ENCODE results near the gene PTK6. TPM values are rescaled to one million over a fixed set of nuclear protein-coding genes. Genes with fewer than 3 reads are reported as not detected.

PTK6 gene
- total RNA-seq, 3 donors from 2014 or later (not counting 1 experiment from before 2014, with no cell fraction given) = 0.16 to 0.48 TPM; not detected in 1

DNA sequence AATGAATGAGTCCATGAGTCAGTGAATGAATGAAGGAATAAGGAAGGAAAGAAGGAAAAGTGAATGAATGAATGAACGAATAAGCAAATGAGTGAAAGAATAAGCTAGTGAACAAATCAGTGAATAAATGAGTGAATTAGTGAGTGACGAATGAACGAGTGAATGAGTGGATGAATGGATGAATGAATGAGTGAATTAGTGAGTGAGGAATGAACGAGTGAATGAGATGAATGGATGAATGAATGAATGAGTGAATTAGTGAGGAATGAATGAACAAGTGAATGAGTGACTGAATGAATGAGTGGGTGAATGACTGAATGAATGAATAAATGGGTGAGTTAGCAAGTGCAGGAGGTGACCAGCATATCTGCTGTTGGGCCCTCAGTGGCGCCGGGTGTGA, 6.6 kb upstream of the PTK6 start:
- Histone ChIP-seq H3K27ac (ENCODE audit: low read length) (no peak overlapping the region), H3K4me3 (ENCODE audit: low read length) (no peak overlapping the region), H3K36me3 (ENCODE audit: control insufficient read depth, insufficient read depth, low read length) (no peaks in the 10 kb centered on the region), H3K27me3 (ENCODE audit: control insufficient read depth, insufficient read depth, low read length) (no peaks in the 10 kb centered on the region), H3K9me3 (ENCODE audit: control insufficient read depth, insufficient read depth, low read length) (no peaks in the 10 kb centered on the region), H3K4me1 (ENCODE audit: control insufficient read depth, insufficient read depth, low read length) (peaks cover 19% of the 10 kb centered on the region)
- Mint-ChIP-seq H3K27me3 (ENCODE audit: low read depth in 2 of 2) (peaks cover 0 to 2% of the 10 kb centered on the region in 2 donors), H3K36me3 (no peaks in the 10 kb centered on the region), H3K27ac (no peak overlapping the region), H3K4me1 (no peaks in the 10 kb centered on the region), H3K4me3 (no peak overlapping the region), H3K9me3 (no peaks in the 10 kb centered on the region)
- TF ChIP-seq, protein P1, sequence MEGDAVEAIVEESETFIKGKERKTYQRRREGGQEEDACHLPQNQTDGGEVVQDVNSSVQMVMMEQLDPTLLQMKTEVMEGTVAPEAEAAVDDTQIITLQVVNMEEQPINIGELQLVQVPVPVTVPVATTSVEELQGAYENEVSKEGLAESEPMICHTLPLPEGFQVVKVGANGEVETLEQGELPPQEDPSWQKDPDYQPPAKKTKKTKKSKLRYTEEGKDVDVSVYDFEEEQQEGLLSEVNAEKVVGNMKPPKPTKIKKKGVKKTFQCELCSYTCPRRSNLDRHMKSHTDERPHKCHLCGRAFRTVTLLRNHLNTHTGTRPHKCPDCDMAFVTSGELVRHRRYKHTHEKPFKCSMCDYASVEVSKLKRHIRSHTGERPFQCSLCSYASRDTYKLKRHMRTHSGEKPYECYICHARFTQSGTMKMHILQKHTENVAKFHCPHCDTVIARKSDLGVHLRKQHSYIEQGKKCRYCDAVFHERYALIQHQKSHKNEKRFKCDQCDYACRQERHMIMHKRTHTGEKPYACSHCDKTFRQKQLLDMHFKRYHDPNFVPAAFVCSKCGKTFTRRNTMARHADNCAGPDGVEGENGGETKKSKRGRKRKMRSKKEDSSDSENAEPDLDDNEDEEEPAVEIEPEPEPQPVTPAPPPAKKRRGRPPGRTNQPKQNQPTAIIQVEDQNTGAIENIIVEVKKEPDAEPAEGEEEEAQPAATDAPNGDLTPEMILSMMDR (IDR thresholded peaks at IDR 0.05) = no peak
- intact Hi-C loops (cut with micrococcal nuclease) = no loop called here
- 89% methylated on average over 6 of the region's 6 CpGs for WGBS (ENCODE audit: insufficient coverage)
- ATAC-seq (no peak), DNase-seq (no peak)

DNA sequence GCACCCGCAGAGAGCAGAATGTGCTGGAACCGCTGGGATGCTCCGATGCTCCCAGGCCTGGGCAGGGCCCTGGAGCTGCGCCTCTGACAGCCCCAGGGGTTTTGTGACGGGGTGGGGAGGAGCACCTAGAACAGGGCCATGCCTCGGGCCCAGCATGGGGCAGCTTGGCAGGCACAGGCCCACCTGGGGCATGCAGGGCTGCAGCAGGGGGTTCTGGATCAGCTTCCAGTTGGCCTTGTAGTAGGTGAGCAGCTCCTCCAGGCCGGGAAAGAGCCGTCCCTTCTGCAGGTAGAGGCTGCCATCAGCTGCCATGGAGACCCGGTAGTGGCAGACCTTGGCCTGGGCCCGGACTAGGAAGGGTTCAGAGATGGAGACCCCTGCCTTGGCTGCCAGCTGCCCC, 6.0 kb upstream of the PTK6 start:
- no peaks in the 10 kb centered on the region for H3K27me3 ChIP-seq (ENCODE audit: control insufficient read depth, insufficient read depth, low read length)
- WGBS (ENCODE audit: insufficient coverage) = 90% methylated on average over 10 of the region's 10 CpGs
- H3K4me3 Mint-ChIP-seq = no peak overlapping the region
- H3K27ac ChIP-seq (ENCODE audit: low read length) = no peak overlapping the region
- intact Hi-C loops (cut with micrococcal nuclease) = no loop called here
- H3K27me3 Mint-ChIP-seq (ENCODE audit: low read depth in 2 of 2) = peaks cover 0 to 2% of the 10 kb centered on the region in 2 donors
- H3K4me3 ChIP-seq (ENCODE audit: low read length) = no peak overlapping the region
- no peaks in the 10 kb centered on the region for H3K36me3 Mint-ChIP-seq
- H3K4me1 ChIP-seq (ENCODE audit: control insufficient read depth, insufficient read depth, low read length) = peaks cover 23% of the 10 kb centered on the region
- ATAC-seq (no peak), DNase-seq (no peak)
- H3K36me3 ChIP-seq (ENCODE audit: control insufficient read depth, insufficient read depth, low read length) = no peaks in the 10 kb centered on the region
- no peak overlapping the region for H3K27ac Mint-ChIP-seq
- H3K4me1 Mint-ChIP-seq = peaks cover 0 to 1% of the 10 kb centered on the region in 2 donors
- TF ChIP-seq, protein P1 (IDR thresholded peaks at IDR 0.05) = no peak
- no peaks in the 10 kb centered on the region for H3K9me3 Mint-ChIP-seq
- H3K9me3 ChIP-seq (ENCODE audit: control insufficient read depth, insufficient read depth, low read length) = no peaks in the 10 kb centered on the region

DNA sequence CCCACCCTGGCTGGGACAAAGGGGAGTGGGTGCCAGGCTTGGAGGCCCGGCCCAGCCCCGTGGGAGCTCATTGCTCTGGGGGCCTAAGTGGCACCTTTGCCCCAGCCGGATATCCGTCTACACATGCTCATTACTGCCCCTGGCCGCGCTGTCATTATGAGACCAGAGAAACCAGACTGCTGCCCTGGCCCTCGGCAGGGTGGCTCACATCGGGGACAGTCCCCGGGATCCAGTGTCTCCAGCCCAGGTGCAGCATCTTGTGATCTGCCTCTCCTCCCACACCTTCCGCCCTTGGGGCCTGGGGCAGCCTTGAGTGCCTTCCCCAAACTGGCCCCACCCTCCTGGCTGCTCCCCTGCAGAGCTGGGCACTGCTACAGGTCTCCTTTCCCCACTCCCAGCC, 5.5 kb upstream of the PTK6 start:
- WGBS (ENCODE audit: insufficient coverage) = 82% methylated on average over 10 of the region's 10 CpGs
- no peak for ATAC-seq
- H3K4me3 ChIP-seq (ENCODE audit: low read length) = no peak overlapping the region
- H3K9me3 ChIP-seq (ENCODE audit: control insufficient read depth, insufficient read depth, low read length) = no peaks in the 10 kb centered on the region
- no peaks in the 10 kb centered on the region for H3K36me3 ChIP-seq (ENCODE audit: control insufficient read depth, insufficient read depth, low read length)
- H3K27ac ChIP-seq (ENCODE audit: low read length) = peak overlapping the region; percentile 38
- Mint-ChIP-seq H3K9me3 (no peaks in the 10 kb centered on the region), H3K4me1 (peaks cover 0 to 5% of the 10 kb centered on the region in 2 donors), H3K36me3 (no peaks in the 10 kb centered on the region), H3K4me3 (no peak overlapping the region), H3K27me3 (ENCODE audit: low read depth in 2 of 2) (peaks cover 0 to 2% of the 10 kb centered on the region in 2 donors), H3K27ac (no peak overlapping the region)
- peaks cover 28% of the 10 kb centered on the region for H3K4me1 ChIP-seq (ENCODE audit: control insufficient read depth, insufficient read depth, low read length)
- no peak for DNase-seq
- no peaks in the 10 kb centered on the region for H3K27me3 ChIP-seq (ENCODE audit: control insufficient read depth, insufficient read depth, low read length)
- intact Hi-C loops (cut with micrococcal nuclease) = no loop called here
- TF ChIP-seq, protein P1 (IDR thresholded peaks at IDR 0.05) = no peak

DNA sequence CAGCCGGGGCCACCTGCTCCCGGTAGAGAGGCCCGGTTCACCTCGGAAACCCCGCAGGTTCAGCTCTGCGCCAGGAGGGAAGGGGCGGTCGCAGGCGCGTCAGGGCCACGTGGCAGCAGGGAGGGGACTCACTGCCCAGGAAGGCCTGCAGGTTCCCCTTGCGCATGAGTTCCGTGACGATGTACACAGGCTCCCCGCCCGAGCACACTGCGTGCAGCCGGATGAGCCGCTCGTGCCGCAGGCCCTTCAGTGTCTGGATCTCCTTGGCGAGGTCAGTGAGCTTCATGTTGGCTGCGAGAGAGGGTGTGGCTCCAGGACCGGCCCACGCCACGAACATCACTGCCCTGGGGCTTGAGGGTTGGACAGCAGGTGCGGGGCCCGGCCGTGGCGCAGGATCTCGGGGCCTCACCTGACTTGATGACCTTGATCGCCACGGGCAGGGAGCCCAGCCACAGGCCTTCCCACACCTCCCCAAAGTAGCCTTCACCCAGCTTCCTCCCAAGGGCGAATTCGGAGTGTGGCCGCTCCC, 4.9 kb upstream of the PTK6 start:
- WGBS (ENCODE audit: insufficient coverage) = 88% methylated on average over 36 of the region's 36 CpGs
- H3K27me3 ChIP-seq (ENCODE audit: control insufficient read depth, insufficient read depth, low read length) = no peaks in the 10 kb centered on the region
- intact Hi-C loops (cut with micrococcal nuclease) = no loop called here
- Mint-ChIP-seq H3K27me3 (ENCODE audit: low read depth in 2 of 2) (peaks cover 0 to 2% of the 10 kb centered on the region in 2 donors), H3K9me3 (no peaks in the 10 kb centered on the region), H3K4me1 (peaks cover 0 to 11% of the 10 kb centered on the region in 2 donors), H3K27ac (no peak overlapping the region), H3K4me3 (no peak overlapping the region), H3K36me3 (no peaks in the 10 kb centered on the region)
- peak overlapping the region; percentile 38 for H3K27ac ChIP-seq (ENCODE audit: low read length)
- ATAC-seq (no peak), DNase-seq (no peak)
- TF ChIP-seq, protein P1 (IDR thresholded peaks at IDR 0.05) = no peak
- H3K9me3 ChIP-seq (ENCODE audit: control insufficient read depth, insufficient read depth, low read length) = no peaks in the 10 kb centered on the region
- H3K4me1 ChIP-seq (ENCODE audit: control insufficient read depth, insufficient read depth, low read length) = peaks cover 34% of the 10 kb centered on the region
- H3K4me3 ChIP-seq (ENCODE audit: low read length) = no peak overlapping the region
- no peaks in the 10 kb centered on the region for H3K36me3 ChIP-seq (ENCODE audit: control insufficient read depth, insufficient read depth, low read length)
